ENCODE results near the gene CHAD.
"Not testable (repeated sequence)": the region's sequence is repeated elsewhere in the genome, so short reads cannot be mapped to it uniquely, and the experiment has no call there.

The CHAD gene

GRCh38 chr17:50493744-50494143 is 25.1 kb upstream of the CHAD start:
- no peak for DNase-seq

GRCh38 chr17:50492214-50492613 is 23.5 kb upstream of the CHAD start:
- DNase-seq: no peak

- no peak for DNase-seq
These were observed 22.8 kb upstream of the CHAD start for GRCh38 chr17:50491505-50491904.

- DNase-seq: no peak
These were observed 20.2 kb upstream of the CHAD start for GRCh38 chr17:50488880-50489279.

GRCh38 chr17:50487213-50488096 is 18.8 kb upstream of the CHAD start:
- DNase-seq: no peak

GRCh38 chr17:50484386-50485155 is 15.9 kb upstream of the CHAD start:
- no peak for DNase-seq

GRCh38 chr17:50483266-50483665 is 14.6 kb upstream of the CHAD start:
- no peak for DNase-seq

GRCh38 chr17:50482516-50482915 is 13.8 kb upstream of the CHAD start:
- peak; percentile 90 for DNase-seq

GRCh38 chr17:50482110-50482509 is 13.4 kb upstream of the CHAD start:
- DNase-seq: no peak

- no peak for DNase-seq
These were observed 13.0 kb upstream of the CHAD start for GRCh38 chr17:50481648-50482047.

- no peak for DNase-seq
These were observed 12.3 kb upstream of the CHAD start for GRCh38 chr17:50480854-50481490.

GRCh38 chr17:50480142-50480764 is 11.6 kb upstream of the CHAD start:
- DNase-seq: no peak

GRCh38 chr17:50479522-50480141 is 11.0 kb upstream of the CHAD start:
- peak; percentile 74 for DNase-seq

GRCh38 chr17:50478391-50479381 is 10.0 kb upstream of the CHAD start, which contains the start of gene RSAD1:
RSAD1 (plus strand) TSS chr17:50478860; CDS start chr17:50478885, 25 bp downstream.
- peak; percentile 91 for DNase-seq

GRCh38 chr17:50477976-50478375 is 9.3 kb upstream of the CHAD start:
- DNase-seq: no peak

- no peak for DNase-seq
These were observed 8.1 kb upstream of the CHAD start for GRCh38 chr17:50476545-50477315.

- not testable (repeated sequence) for DNase-seq
These were observed 7.3 kb upstream of the CHAD start for GRCh38 chr17:50475775-50476544.

- peak; percentile 14 for DNase-seq
These were observed 6.7 kb upstream of the CHAD start for GRCh38 chr17:50475362-50475761.

GRCh38 chr17:50474523-50474922 is 5.8 kb upstream of the CHAD start:
- DNase-seq: no peak

GRCh38 chr17:50473901-50474300 is 5.2 kb upstream of the CHAD start:
- no peak for DNase-seq
